OCI-LY3 (cell line): Measurements from ENCODE around the gene EMILIN3.

Experiments used
- H2AFZ ChIP-seq: fragments of 200-600, 300-600 bp; shearing (Covaris generic); 2 replicates; pipeline ENCODE4 v1.6.0; 2014; ENCODE audit warnings: antibody characterized with exemption, low read depth, low read length
- H3K27ac ChIP-seq: fragments of 200-600, 300-600 bp; sonication (generic); 2 replicates; pipeline ENCODE4 v1.5.1; 2014; ENCODE audit warnings: mild to moderate bottlenecking, low read length, moderate library complexity, mixed read lengths
- H3K27me3 ChIP-seq: fragments of 200-600, 300-600 bp; sonication (generic); 2 replicates; pipeline ENCODE4 v1.6.1; 2014; ENCODE audit warnings: low read depth, low read length, mixed read lengths
- H3K36me3 ChIP-seq: fragments of 200-600, 300-600 bp; sonication (generic); replicated peaks from 2 replicates; pipeline ENCODE3; 2014; ENCODE audit warnings: low read depth, low read length, mixed read lengths
- H3K4me1 ChIP-seq: fragments of 300-600, 200-600 bp; sonication (generic); 2 replicates; pipeline ENCODE4 v1.6.1; 2014; ENCODE audit warnings: low read length, mixed read lengths
- H3K4me2 ChIP-seq: fragments of 200-600, 300-600 bp; sonication (generic); 2 replicates; pipeline ENCODE4 v1.6.1; 2014; ENCODE audit warnings: low read length, mixed read lengths
- H3K4me3 ChIP-seq: fragments of 300-600, 200-600 bp; sonication (generic); 2 replicates; pipeline ENCODE4 v1.5.1; 2014; ENCODE audit warnings: antibody characterized with exemption, mild to moderate bottlenecking, low read length, moderate library complexity
- H3K79me2 ChIP-seq: fragments of 300-600, 200-600 bp; shearing (Covaris generic); 2 replicates; pipeline ENCODE4 v1.6.1; 2014; ENCODE audit warnings: mild to moderate bottlenecking, low read length, mixed read lengths
- H3K9ac ChIP-seq: fragments of 300-600, 200-600 bp; shearing (Covaris generic); 2 replicates; pipeline ENCODE4 v1.6.0; 2014; ENCODE audit warnings: mild to moderate bottlenecking, low read length, moderate library complexity
- H3K9me3 ChIP-seq: fragments of 200-600, 300-600 bp; shearing (Covaris generic); 2 replicates; pipeline ENCODE4 v1.6.1; 2014; ENCODE audit warnings: low read length, mixed read lengths; ENCODE audit not compliant: insufficient read depth
- H4K20me1 ChIP-seq: fragments of 200-600, 300-600 bp; sonication (generic); 2 replicates; pipeline ENCODE4 v1.6.1; 2016; ENCODE audit warnings: low read length, mixed read lengths; ENCODE audit not compliant: insufficient read depth
- EZH2phosphoT487 ChIP-seq: fragments of 200-600 bp; shearing (Covaris generic); IDR thresholded peaks from 2 replicates; pipeline ENCODE4 v1.6.1; 2018; ENCODE audit warnings: antibody characterized with exemption, mixed run types, low read depth
- TF ChIP-seq, protein P1 (sequence below): fragments of 200-600, 300-600 bp; sonication (generic); IDR thresholded peaks from 2 replicates; pipeline ENCODE4 v1.5.1; 2014; ENCODE audit warnings: antibody characterized with exemption, low read length, low read depth

Gene EMILIN3

DNA sequence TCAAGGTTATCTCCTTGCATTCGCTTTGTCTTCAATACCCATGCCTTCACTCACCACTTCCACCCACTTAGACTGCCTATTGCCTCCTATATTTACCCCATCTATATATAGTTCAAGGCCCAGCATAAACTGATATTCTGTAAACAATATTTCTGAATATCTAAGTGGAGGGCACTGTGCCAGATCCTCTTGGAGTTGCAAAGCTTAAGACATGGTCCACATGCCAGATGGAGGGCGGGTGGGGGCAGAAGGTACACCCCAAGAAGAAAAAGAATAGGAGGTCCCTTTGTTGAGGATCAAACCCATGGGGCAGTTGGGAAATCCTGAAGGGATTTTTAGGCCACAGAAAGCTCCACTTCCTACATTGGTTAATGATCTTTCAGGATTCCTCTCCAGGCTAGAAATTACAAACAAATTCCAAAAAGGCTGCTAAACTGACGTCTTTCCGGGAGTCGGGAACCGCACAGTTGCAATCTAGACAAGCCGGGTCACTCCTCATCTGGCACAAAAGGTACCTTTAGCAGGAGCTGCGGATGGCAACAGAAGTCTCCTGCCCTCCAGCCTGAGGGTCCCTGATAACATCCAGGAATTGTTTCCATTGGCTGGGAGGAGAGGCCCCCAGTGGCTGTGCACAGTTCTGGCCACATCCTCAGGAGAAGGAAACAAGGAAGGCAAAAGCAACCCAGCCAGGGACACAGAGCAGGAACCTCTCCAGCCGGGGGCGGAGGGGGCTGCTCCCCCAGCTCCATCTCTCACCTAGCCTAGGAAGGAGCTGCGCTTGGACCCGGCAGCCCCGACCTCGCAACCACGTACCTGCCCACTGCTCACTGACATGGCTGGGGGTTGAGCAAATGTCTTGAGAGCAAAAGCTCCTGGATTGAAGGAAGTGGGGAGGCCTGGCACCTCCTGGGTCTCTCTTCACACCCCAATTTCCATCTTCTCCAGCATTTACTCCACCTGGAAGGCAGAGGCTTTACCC, 31.9 kb downstream of the EMILIN3 start:
- Histone ChIP-seq H3K9me3 (no peaks in the 10 kb centered on the region), H3K36me3 (no peaks in the 10 kb centered on the region), H2AFZ (no peak overlapping the region), H3K27me3 (peaks cover 18% of the 10 kb centered on the region), H3K4me2 (no peak overlapping the region), H3K27ac (no peak overlapping the region), H4K20me1 (no peaks in the 10 kb centered on the region), H3K9ac (no peak overlapping the region), H3K4me1 (peaks cover 3% of the 10 kb centered on the region; the same call in 1 of the 2 replicates), H3K79me2 (no peaks in the 10 kb centered on the region), H3K4me3 (no peak overlapping the region)
- TF ChIP-seq EZH2phosphoT487 = no peak
- TF ChIP-seq, protein P1, sequence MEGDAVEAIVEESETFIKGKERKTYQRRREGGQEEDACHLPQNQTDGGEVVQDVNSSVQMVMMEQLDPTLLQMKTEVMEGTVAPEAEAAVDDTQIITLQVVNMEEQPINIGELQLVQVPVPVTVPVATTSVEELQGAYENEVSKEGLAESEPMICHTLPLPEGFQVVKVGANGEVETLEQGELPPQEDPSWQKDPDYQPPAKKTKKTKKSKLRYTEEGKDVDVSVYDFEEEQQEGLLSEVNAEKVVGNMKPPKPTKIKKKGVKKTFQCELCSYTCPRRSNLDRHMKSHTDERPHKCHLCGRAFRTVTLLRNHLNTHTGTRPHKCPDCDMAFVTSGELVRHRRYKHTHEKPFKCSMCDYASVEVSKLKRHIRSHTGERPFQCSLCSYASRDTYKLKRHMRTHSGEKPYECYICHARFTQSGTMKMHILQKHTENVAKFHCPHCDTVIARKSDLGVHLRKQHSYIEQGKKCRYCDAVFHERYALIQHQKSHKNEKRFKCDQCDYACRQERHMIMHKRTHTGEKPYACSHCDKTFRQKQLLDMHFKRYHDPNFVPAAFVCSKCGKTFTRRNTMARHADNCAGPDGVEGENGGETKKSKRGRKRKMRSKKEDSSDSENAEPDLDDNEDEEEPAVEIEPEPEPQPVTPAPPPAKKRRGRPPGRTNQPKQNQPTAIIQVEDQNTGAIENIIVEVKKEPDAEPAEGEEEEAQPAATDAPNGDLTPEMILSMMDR = no peak

DNA sequence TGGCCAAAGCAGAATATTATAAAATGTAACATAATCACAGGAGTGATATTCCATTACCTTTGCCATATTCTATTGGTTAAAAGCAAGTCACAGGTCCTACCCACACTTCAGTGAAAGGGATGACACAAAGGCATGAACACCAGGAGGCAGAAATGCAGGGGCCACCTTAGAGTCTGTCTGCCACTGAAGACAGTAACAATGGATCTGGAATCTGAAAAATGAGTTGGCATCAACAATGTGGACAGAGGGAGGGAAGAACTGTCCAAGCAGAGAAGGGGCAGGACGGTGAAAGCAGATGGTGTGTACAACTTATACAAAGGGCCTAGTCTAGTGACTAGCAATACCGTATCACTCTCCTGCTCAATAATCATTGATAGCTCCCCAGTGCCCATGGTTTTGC, 32.6 kb downstream of the EMILIN3 start:
- no peaks in the 10 kb centered on the region for H3K36me3 ChIP-seq
- H3K9me3 ChIP-seq = no peaks in the 10 kb centered on the region
- TF ChIP-seq, protein P1 = no peak
- no peak for TF ChIP-seq EZH2phosphoT487

DNA sequence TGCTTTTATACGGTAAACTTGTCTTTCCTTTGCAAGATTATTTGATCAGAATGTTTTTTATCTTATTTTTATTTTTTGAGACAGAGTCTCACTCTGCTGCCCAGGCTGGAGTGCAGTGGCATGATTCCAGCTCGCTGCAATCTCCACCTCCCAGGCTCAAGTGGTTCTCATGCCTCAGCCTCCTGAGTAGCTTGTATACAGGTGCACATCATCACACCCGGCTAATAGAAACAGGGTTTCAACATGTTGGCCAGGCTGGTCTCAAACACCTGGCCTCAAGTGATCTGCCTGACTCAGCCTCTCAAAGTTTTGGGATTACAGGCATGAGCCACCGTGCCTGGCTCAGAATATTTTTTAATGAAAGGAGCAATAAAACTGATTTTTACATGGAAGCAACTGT, 34.9 kb downstream of the EMILIN3 start:
- H3K9ac ChIP-seq = no peak overlapping the region
- H3K27me3 ChIP-seq = peaks cover 12% of the 10 kb centered on the region
- H3K4me2 ChIP-seq = no peak overlapping the region
- TF ChIP-seq, protein P1 = no peak
- no peak for TF ChIP-seq EZH2phosphoT487
- H3K79me2 ChIP-seq = no peaks in the 10 kb centered on the region
- H4K20me1 ChIP-seq = no peaks in the 10 kb centered on the region
- no peak overlapping the region for H2AFZ ChIP-seq
- H3K4me3 ChIP-seq = no peak overlapping the region
- no peaks in the 10 kb centered on the region for H3K4me1 ChIP-seq
- H3K27ac ChIP-seq = no peak overlapping the region
- H3K36me3 ChIP-seq = no peaks in the 10 kb centered on the region
- no peaks in the 10 kb centered on the region for H3K9me3 ChIP-seq

More for the DNA sequence above, 32.6 kb downstream of the EMILIN3 start:
- H3K27ac ChIP-seq = no peak overlapping the region
- H2AFZ ChIP-seq = no peak overlapping the region
- no peak overlapping the region for H3K9ac ChIP-seq
- no peaks in the 10 kb centered on the region for H4K20me1 ChIP-seq
- peaks cover 12% of the 10 kb centered on the region for H3K27me3 ChIP-seq
- no peaks in the 10 kb centered on the region for H3K79me2 ChIP-seq
- no peak overlapping the region for H3K4me2 ChIP-seq
- H3K4me1 ChIP-seq = no peaks in the 10 kb centered on the region
- H3K4me3 ChIP-seq = no peak overlapping the region

DNA sequence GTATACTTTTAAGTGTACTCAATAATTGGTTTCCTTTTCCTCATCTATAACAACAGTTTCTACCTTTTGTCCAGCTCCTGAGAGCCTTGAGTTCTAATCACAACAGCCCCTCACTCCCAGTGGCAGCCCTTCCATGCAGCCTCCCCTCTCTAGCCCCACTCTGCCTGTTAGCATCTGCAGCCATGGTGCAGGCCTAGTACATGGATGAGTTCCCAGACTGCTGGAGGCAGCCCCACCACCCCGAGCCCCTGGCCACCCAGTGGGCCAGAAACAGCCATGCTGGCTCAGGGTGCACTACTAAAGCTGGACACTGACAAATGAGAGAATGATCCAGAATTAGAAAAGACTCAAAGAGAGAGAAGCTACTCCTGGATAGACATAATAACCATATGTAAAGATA, 35.7 kb downstream of the EMILIN3 start:
- no peak overlapping the region for H3K4me3 ChIP-seq
- H3K9ac ChIP-seq = no peak overlapping the region
- H3K27me3 ChIP-seq = peaks cover 12% of the 10 kb centered on the region
- H3K9me3 ChIP-seq = no peaks in the 10 kb centered on the region
- no peaks in the 10 kb centered on the region for H4K20me1 ChIP-seq
- H3K27ac ChIP-seq = no peak overlapping the region
- H3K79me2 ChIP-seq = no peaks in the 10 kb centered on the region
- no peaks in the 10 kb centered on the region for H3K36me3 ChIP-seq
- H3K4me2 ChIP-seq = no peak overlapping the region
- no peak overlapping the region for H2AFZ ChIP-seq
- TF ChIP-seq, protein P1 = no peak
- TF ChIP-seq EZH2phosphoT487 = no peak
- no peaks in the 10 kb centered on the region for H3K4me1 ChIP-seq
